ENCODE measurements around the gene SORBS2.
"Not testable (repeated sequence)": the region's sequence is repeated elsewhere in the genome, so short reads cannot be mapped to it uniquely, and the experiment has no call there.

SORBS2 gene

DNA sequence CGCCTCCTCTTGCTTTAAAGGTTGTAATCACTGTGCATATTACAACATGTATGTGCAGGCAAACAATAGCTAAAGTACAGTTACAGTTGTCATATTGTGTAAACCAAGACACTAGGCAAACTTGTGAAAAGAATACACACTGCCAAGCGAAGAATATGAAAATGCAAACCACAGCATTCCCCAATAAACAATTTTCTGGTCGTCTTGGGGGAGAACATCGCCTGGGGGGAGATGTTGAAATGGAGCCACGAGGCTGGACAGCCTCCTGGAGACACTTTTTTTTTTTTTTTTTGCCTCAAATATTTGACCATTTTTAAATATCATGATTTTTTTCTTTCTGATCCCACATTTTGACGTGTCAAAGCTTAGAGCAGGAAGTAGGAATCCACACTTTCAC, 225.0 kb downstream of the SORBS2 start:
- no peak for DNase-seq (ENCODE audit: low read depth)

DNA sequence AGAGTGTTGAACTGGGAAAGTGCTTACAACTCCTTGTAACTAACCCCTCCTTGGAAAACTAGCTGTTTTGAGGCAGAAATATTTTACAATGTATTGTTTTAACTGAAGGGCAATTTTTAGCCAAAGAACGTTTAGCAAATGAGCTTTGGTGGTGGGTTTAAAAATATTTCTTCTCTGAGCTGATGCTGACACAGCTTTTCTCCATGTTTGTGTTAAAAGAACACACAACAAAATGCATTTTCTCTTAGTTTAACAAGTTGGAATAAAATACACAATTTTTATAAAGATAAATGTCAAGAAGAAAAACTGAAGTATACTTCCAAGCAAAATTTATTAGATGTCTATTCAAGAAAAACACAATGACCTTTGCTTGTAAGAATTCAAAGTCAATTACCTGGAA, 226.8 kb downstream of the SORBS2 start:
- DNase-seq (ENCODE audit: low read depth), result no peak

- DNase-seq (ENCODE audit: low read depth), result no peak
These were observed 228.2 kb downstream of the SORBS2 start for GRCh38 chr4:185583813-185584212.

GRCh38 chr4:185582651-185583400, 229.2 kb downstream of the SORBS2 start:
- no peak for DNase-seq (ENCODE audit: low read depth)

DNA sequence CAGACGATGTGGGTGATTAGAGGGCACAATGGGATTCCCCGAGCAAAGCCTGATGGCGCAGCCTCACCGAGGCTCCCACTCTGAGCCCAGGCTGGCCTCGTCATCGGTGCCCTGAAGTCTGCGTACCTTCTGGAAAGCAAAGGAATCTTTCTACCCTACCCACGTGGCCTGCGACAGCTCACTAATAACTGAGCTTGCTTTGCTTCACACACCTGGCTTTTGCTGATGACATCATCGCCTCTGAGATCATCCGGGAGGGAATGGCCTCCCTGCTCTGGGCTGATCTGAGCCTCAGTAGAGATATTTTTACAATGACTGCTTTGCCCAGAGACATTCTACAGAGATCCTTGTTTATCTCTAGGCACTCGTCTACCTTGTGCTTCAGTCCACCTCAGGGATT, 231.3 kb downstream of the SORBS2 start:
- DNase-seq (ENCODE audit: low read depth), result no peak

- DNase-seq (ENCODE audit: low read depth), result no peak
These were observed 233.7 kb downstream of the SORBS2 start for GRCh38 chr4:185578284-185578683.

- DNase-seq (ENCODE audit: low read depth), result no peak
These were observed 234.7 kb downstream of the SORBS2 start for GRCh38 chr4:185576962-185577950.

- DNase-seq (ENCODE audit: low read depth), result no peak
These were observed 235.6 kb downstream of the SORBS2 start for GRCh38 chr4:185576314-185576961.

GRCh38 chr4:185573651-185574199, 238.3 kb downstream of the SORBS2 start:
- DNase-seq (ENCODE audit: low read depth), result no peak

DNA sequence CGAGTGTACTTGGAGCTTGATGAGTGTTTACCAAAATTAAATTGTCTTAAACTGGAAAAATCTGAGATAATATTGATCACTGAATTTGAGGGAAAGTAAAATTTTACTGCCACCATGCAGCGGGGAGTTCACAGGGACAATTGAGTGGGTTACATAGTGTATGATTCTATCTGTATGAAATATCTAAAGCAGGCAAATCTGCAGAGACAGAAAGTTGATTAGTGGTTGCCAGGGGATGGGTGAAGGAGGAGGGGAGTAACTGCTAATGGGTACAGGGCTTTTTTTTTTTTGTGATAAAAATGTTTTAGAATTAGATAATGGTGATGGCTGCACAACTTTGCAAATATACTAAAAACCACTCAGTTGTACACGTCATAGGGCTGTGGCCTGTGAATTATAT, 241.3 kb downstream of the SORBS2 start:
- DNase-seq (ENCODE audit: low read depth), result no peak

DNA sequence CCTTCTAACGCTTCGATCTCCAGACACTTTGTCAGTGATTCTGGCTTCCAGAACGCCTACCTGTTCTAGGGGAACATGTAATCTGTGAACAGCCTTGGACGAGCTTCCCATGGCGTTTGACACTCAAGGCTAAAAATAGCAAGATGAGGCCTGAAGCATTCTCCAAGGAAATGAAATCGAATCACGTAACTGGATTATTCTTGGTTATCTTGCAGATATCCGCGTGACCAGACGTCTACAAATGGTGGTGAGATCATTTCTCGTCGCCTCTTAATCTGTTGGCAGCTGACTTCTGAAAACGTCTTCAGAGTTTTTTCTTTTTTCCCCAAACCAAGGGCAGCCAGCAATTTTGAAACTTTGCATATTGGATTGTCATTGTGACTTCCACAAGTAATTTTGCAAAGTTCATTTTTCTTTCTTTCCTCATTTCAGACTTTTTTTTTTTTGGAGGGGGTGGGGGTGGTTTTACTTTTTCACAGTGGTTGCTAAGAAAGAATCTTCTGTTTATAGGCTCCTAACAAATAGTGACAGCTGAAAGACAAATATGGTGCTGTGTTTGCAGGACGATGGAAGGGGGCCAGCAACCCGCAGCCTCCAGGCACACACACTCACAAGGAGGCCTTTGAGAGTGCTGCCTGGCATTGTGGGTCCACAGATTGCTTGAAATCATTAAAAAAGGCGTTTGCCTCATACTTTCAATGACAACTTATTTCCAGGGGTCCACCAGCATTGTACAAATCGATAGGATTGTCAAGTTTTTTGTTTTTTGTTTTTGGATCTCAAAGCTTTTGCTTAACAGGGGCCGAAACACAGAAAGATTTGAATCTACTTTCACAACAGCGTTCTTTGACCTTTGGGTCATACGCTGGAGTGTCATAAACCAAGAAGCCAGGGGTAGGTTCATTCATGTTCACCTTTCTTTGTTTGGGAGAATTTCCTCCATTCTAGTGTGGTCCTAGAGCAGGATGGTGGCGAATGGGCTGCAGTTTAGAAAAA, 244.3 kb downstream of the SORBS2 start:
- no peak for DNase-seq (ENCODE audit: low read depth)

DNA sequence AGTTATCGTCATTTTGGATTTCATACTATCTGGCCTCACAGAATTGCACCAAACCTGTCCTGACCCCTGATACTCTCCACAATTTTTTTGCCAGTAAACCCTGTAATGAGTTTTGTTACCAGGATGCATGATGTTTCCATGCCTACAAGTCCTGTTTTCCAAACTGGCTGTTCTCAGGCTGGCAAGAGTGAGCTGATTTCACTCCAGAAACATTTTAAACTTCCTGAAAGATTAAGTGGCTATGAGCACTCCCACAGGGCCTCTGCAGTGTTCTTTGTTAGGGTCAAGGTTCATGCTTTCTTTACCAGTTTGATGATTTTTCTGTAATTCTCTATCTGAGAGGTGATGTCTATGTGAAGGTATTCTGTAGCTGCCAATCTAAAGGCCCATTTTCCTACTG, 245.0 kb downstream of the SORBS2 start:
- no peak for DNase-seq (ENCODE audit: low read depth)

DNA sequence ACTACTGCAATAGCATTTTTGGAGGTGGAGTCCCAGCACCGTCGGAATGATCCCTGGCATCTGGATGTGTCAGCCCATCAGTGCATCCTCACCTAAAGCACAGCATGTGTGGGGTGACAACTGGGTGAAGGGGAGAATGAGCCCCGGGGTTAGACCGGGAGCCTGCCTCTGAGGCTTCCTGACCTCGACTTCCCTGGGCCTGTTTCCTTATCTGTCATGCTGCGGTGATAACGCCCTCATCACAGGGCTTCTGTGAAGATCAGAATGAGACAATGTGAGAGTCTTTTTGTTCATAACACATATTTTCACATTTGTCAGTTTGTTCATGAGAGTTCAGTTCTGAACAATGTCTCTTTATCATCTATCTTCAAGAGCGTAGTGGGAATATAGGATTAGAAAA, 245.6 kb downstream of the SORBS2 start:
- DNase-seq (ENCODE audit: low read depth), result no peak

- no peak for DNase-seq (ENCODE audit: low read depth)
These were observed 246.3 kb downstream of the SORBS2 start for GRCh38 chr4:185565696-185566095.

DNA sequence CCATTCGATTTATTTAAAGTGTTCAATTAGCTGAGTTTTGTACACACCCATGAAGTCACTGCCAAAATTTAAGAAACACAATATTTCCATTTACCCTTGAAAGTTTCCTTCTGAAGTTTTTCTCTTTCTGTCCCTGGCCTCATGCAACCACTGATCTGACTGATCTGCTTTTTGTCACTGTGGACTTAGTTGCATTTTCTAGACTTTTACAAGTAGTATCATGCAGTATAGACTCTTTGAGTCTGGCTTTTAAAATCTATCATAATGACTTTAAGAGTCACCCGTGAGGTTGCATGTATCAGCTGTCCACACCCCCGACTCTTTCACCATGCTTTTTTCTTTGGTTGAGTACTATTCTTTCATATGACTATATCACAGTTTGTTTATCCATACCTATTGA, 247.6 kb downstream of the SORBS2 start:
- DNase-seq (ENCODE audit: low read depth), result no peak

DNA sequence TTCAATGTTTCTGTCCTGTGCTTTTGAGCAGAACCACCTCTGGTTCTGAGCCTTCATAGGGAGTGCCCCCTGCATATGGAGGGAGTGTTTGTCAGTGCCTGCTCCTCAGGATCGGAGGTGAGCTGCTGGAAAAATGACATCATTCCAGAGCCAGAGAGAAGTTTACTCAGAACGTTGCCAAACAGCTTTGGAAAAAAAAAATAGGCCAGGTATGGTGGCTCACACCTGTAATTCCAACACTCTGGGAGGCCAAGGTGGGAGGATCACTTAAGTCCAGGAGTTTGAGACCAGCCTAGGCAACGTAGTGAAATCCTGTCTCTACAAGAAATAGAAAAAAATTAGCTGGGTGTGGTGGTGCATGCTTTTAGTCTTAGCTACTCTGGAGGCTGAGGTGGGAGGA, 249.5 kb downstream of the SORBS2 start:
- DNase-seq (ENCODE audit: low read depth), result no peak

DNA sequence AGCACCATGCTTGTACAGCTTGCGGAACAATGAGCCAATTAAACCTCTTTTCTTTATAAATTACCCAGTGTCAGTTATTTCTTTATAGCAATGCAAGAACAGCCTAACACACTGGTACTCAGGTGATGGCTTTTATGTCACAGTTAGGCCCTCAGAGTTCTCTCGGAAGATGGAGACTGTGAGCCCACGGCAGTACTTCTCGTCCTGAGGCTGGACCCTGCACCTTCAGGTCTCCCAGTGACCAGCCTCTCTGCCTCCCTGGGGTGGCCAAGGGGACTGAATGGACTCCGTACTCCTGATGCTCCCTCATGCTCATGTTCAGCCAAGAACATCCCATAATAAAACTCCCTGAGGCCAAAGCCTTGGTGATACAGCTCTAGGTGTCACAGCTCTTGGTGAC, 251.7 kb downstream of the SORBS2 start:
- no peak for DNase-seq (ENCODE audit: low read depth)

DNA sequence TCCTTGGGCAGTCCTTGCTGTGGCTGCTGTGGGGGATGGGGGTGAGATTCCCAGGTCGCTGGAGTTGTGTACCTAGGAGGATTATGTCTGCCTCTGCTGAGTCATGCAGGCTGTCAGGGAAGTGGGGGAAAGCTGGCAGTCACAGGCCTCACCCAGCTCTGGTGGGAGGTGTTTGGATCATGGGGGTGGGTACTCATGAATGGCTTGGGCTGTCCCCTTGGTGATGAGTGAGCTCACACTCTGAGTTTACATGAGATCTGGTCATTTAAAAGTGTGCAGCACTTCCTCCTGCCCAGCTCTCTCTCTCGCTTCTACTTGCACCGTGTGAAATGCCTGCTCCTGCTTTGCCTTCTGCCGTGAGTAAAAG, 252.1 kb downstream of the SORBS2 start:
- no peak for DNase-seq (ENCODE audit: low read depth)

GRCh38 chr4:185559251-185559914, 252.6 kb downstream of the SORBS2 start:
- not testable (repeated sequence) for DNase-seq (ENCODE audit: low read depth)

DNA sequence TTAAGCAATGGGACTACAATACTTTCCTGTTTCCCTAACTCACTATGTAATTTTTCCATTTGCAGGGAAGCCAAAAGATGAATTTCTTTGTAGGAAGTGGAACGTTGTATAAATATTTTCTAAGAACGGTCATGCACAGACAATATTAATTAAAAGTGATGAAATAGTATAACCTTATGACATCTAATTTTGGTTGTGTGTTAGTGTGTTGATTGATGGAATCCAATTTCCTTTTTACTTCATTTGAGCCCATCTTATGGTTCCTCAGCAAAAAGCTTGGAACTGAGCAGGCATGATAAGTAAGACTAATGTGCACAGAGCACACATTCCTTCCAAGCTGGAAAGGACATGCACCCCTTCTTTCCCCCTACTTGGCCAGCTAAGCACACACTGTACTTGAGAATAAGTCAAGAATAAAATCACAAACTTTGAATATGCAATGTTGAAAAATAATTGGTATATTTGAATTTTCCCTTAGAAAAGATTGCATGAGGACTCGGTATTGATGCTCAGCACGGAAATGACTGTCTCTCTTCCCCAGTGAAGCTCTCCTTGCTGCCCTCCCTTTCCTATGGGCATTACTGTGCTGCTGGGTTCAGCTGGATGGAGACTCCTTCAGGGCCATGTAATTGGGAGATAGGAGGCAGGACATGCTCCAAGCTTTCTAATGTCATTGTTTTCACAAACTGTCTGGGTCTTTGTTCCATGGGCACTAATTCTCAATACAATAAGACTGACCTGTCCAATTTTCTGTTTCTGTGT, 257.4 kb downstream of the SORBS2 start:
- DNase-seq (ENCODE audit: low read depth), result no peak

All from T-helper 22 cell (primary cell).